ENCODE data around the gene ADCYAP1R1. TPM values are rescaled to one million over a fixed set of nuclear protein-coding genes. Genes with fewer than 3 reads are reported as not detected.

Gene ADCYAP1R1
- total RNA-seq, 1 donor from 2014 or later = not detected

GRCh38 chr7:31084226-31084625, 32.1 kb downstream of the ADCYAP1R1 start:
- Mint-ChIP-seq H3K27me3 (peaks cover 6% of the 10 kb centered on the region), H3K27ac (no peak overlapping the region), H3K4me3 (no peak overlapping the region), H3K9me3 (no peaks in the 10 kb centered on the region), H3K36me3 (ENCODE audit: low read depth) (no peaks in the 10 kb centered on the region), H3K4me1 (no peaks in the 10 kb centered on the region)
- no peak for DNase-seq
- ChIA-PET CTCF (no interaction called here), POLR2A (no interaction called here)
- ATAC-seq (ENCODE audit: low read depth) = no peak
- intact Hi-C loops (cut with micrococcal nuclease) = no loop called here
- TF ChIP-seq CTCF (IDR thresholded peaks at IDR 0.05) = no peak

GRCh38 chr7:31087351-31087750, 35.2 kb downstream of the ADCYAP1R1 start:
- no peak for DNase-seq
- no peak for TF ChIP-seq CTCF (IDR thresholded peaks at IDR 0.05)
- Mint-ChIP-seq H3K36me3 (ENCODE audit: low read depth) (no peaks in the 10 kb centered on the region), H3K27me3 (peaks cover 3% of the 10 kb centered on the region), H3K4me1 (no peaks in the 10 kb centered on the region), H3K4me3 (no peak overlapping the region), H3K27ac (no peak overlapping the region), H3K9me3 (no peaks in the 10 kb centered on the region)
- intact Hi-C loops (cut with micrococcal nuclease) = no loop called here
- ATAC-seq (ENCODE audit: low read depth) = no peak
- CTCF ChIA-PET = no interaction called here
- POLR2A ChIA-PET = no interaction called here

- Mint-ChIP-seq H3K36me3 (ENCODE audit: low read depth) (no peaks in the 10 kb centered on the region), H3K4me3 (no peak overlapping the region), H3K9me3 (no peaks in the 10 kb centered on the region), H3K27me3 (peaks cover 3% of the 10 kb centered on the region), H3K27ac (no peak overlapping the region), H3K4me1 (no peaks in the 10 kb centered on the region)
- CTCF ChIA-PET = no interaction called here
- ATAC-seq (ENCODE audit: low read depth) = no peak
- TF ChIP-seq CTCF (IDR thresholded peaks at IDR 0.05) = no peak
- POLR2A ChIA-PET = no interaction called here
- intact Hi-C loops (cut with micrococcal nuclease) = no loop called here
- DNase-seq = no peak
These were observed 39.9 kb downstream of the ADCYAP1R1 start for GRCh38 chr7:31091924-31092434.

- CTCF ChIA-PET = no interaction called here
- H3K36me3 Mint-ChIP-seq (ENCODE audit: low read depth) = no peaks in the 10 kb centered on the region
- no peaks in the 10 kb centered on the region for H3K9me3 Mint-ChIP-seq
- DNase-seq = no peak
- intact Hi-C loops (cut with micrococcal nuclease) = no loop called here
- H3K4me3 Mint-ChIP-seq = no peak overlapping the region
- POLR2A ChIA-PET = no interaction called here
- no peak for TF ChIP-seq CTCF (IDR thresholded peaks at IDR 0.05)
- H3K4me1 Mint-ChIP-seq = no peaks in the 10 kb centered on the region
- no peak overlapping the region for H3K27ac Mint-ChIP-seq
- peaks cover 3% of the 10 kb centered on the region for H3K27me3 Mint-ChIP-seq
- ATAC-seq (ENCODE audit: low read depth) = no peak
These were observed 40.5 kb downstream of the ADCYAP1R1 start for GRCh38 chr7:31092606-31093005.

GRCh38 chr7:31093282-31093681, 41.2 kb downstream of the ADCYAP1R1 start:
- ATAC-seq (ENCODE audit: low read depth) (no peak), DNase-seq (no peak)
- no peak overlapping the region for H3K4me3 Mint-ChIP-seq
- no peaks in the 10 kb centered on the region for H3K9me3 Mint-ChIP-seq
- CTCF ChIA-PET = no interaction called here
- H3K4me1 Mint-ChIP-seq = no peaks in the 10 kb centered on the region
- H3K36me3 Mint-ChIP-seq (ENCODE audit: low read depth) = no peaks in the 10 kb centered on the region
- no peak for TF ChIP-seq CTCF (IDR thresholded peaks at IDR 0.05)
- intact Hi-C loops (cut with micrococcal nuclease) = no loop called here
- H3K27me3 Mint-ChIP-seq = peaks cover 3% of the 10 kb centered on the region
- POLR2A ChIA-PET = no interaction called here
- no peak overlapping the region for H3K27ac Mint-ChIP-seq
